Prostate gland (tissue), 2 donors: ENCODE data around the gene VSTM2B. TPM values are rescaled to one million over a fixed set of nuclear protein-coding genes. Genes with fewer than 3 reads are reported as not detected.

ENCODE experiments used
- DNase-seq: peaks from one replicate; pipeline ENCODE4 v3.0.0-alpha.2; 2019; ENCODE audit warnings: low spot score
- H3K27ac ChIP-seq, 2 donors: fragments of 200-600 bp; sonication (generic); 2 replicates each; pipeline ENCODE4 v1.5.1; 2017 to 2019
- H3K27me3 ChIP-seq: fragments of 200-600 bp; sonication (generic); replicated peaks from 2 replicates; pipeline ENCODE4 v1.5.1; 2019; ENCODE audit not compliant: insufficient read depth
- H3K36me3 ChIP-seq, 2 donors: fragments of 200-600 bp; sonication (generic); 1 replicate in 1 of 2; 2 replicates in 1 of 2; pipeline versions ENCODE4 v1.5.1 to v1.8.1; 2017 to 2019
- H3K4me1 ChIP-seq: fragments of 200-600 bp; sonication (generic); replicated peaks from 2 replicates; pipeline ENCODE4 v1.5.1; 2019
- H3K4me3 ChIP-seq, 2 donors: fragments of 200-600 bp; sonication (generic); 2 replicates each; pipeline ENCODE4 v1.5.1; 2017 to 2019
- H3K9me3 ChIP-seq: fragments of 200-600 bp; sonication (generic); 2 replicates; pipeline ENCODE4 v1.5.1; 2017
- CTCF ChIP-seq, 4 experiments: fragments of 200-600 bp in 2 of 4; fragments of 450-650 bp in 2 of 4; sonication (generic) in 2 of 4; IDR thresholded peaks; 1 replicate in 3 of 4; 2 replicates in 1 of 4; pipeline ENCODE4 v1.5.1; 2016 to 2019; ENCODE audit warnings: antibody characterized with exemption in 4 of 4, mild to moderate bottlenecking in 2 of 4, moderate library complexity in 2 of 4
- POLR2A ChIP-seq: fragments of 450-650 bp; IDR thresholded peaks from one replicate; pipeline ENCODE4 v1.6.1; 2016; ENCODE audit warnings: antibody characterized with exemption, mild to moderate bottlenecking
- POLR2AphosphoS5 ChIP-seq: sonication (generic); formaldehyde crosslinking; IDR thresholded peaks from one replicate; pipeline ENCODE4 v1.6.1; 2017; ENCODE audit warnings: antibody characterized with exemption
- WGBS: methylation state at CpG from one replicate; pipeline ENCODE4 v1.1.5; 2018; 5-methylcytosine and 5-hydroxymethylcytosine counted together
- intact Hi-C: fragments of 100-400 bp; cut with DNase I; formaldehyde crosslinking; loops from one replicate; pipeline ENCODE4 v1.14.2; 2022
- total RNA-seq, 2 donors: library from RNA; depleted of rRNA; stranded (reverse); fragments of >200 nt; gene quantifications; one replicate each; pipeline ENCODE4 v1.1.0, GENCODE V29; 2016

VSTM2B gene
- total RNA-seq, 2 donors from 2014 or later, result not detected

DNA sequence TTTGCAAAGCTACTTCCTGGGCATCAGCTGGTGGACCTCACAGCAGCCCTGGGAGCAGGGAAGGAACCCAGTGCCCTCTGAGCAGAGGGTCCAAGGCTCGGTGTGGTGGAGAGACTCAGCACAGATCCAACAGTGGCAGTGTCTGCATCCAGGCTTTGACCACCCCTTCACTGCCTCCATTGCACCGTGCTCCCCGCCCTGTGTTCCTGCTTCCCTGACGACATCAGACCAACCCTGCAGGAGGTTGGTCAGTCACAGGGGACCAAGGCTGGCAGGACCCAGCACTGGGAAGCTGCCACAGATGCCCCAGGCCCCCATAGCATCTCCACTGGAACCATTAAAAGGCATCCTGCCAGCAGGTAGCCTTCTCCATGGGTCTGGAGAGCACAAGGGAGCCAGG, 7.8 kb upstream of the VSTM2B start:
- Histone ChIP-seq H3K27ac (no peak overlapping the region), H3K4me3 (no peak overlapping the region), H3K27me3 (peaks cover 2% of the 10 kb centered on the region), H3K36me3 (no peaks in the 10 kb centered on the region), H3K4me1 (no peaks in the 10 kb centered on the region), H3K9me3 (no peaks in the 10 kb centered on the region)
- intact Hi-C loops, result no loop called here
- WGBS, result 64% methylated on average over 4 of the region's 4 CpGs
- no peak for TF ChIP-seq CTCF (IDR thresholded peaks at IDR 0.05)
- no peak for TF ChIP-seq POLR2AphosphoS5
- no peak for TF ChIP-seq POLR2A
- no peak for DNase-seq

- WGBS, result 65% methylated on average over 5 of the region's 5 CpGs
- TF ChIP-seq POLR2A (no peak), CTCF (IDR thresholded peaks at IDR 0.05) (no peak), POLR2AphosphoS5 (no peak)
- no peaks in the 10 kb centered on the region for H3K36me3 ChIP-seq
- no peak overlapping the region for H3K27ac ChIP-seq
- H3K9me3 ChIP-seq, result no peaks in the 10 kb centered on the region
- no peak overlapping the region for H3K4me3 ChIP-seq
- intact Hi-C loops, result no loop called here
- DNase-seq, result no peak
- peaks cover 5% of the 10 kb centered on the region for H3K27me3 ChIP-seq
- no peaks in the 10 kb centered on the region for H3K4me1 ChIP-seq
Measured at GRCh38 chr19:29519146-29519545, 6.6 kb upstream of the VSTM2B start.

DNA sequence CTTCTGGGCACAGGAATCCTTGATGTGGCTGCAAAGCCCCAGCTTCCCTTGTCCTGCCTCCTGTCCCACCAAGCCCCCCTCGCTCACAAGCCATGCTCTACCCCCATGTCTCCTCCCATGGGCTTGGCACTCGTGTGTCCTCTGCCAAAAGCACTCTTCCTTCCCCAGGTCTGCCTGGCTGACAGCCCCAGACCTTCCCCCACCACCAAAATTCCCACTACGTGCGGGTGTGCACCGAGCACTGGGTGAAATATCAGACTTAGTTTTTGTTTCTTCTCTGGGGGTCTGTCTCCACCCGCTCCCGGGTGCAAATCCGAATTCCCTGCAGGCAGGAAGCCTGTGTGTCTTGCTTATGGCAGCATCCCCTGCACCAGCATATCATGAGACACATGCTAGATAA, 5.9 kb upstream of the VSTM2B start:
- Histone ChIP-seq H3K9me3 (no peaks in the 10 kb centered on the region), H3K4me3 (no peak overlapping the region), H3K27ac (no peak overlapping the region), H3K27me3 (peaks cover 10% of the 10 kb centered on the region), H3K36me3 (no peaks in the 10 kb centered on the region), H3K4me1 (no peaks in the 10 kb centered on the region)
- TF ChIP-seq POLR2A (no peak), POLR2AphosphoS5 (no peak), CTCF (IDR thresholded peaks at IDR 0.05) (no peak)
- intact Hi-C loops, result loop anchor here (10.0 kb wide), 1 partner anchor 785 kb away; no protein-coding TSS in a partner anchor
- no peak for DNase-seq
- 77% methylated on average over 8 of the region's 8 CpGs for WGBS

DNA sequence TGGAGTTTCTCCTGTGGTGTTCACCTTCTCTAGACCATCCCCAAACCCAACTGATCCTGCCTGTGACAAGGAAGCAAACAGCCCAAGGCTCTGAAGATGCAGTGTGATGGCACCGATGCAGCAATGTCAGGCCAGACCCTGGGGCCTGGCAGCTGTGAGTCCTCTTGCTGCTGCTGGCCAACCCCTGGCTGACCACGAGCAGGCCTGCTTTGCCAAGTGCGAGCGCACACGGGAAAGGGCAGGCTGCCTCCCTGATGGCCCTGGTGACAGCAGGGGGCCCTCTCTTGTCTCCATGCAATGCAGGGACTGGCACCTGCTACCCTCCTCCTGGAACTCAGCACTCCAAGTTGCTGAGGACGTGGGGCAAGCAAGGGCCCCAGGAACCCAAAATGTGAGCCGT, 5.4 kb upstream of the VSTM2B start:
- TF ChIP-seq CTCF (IDR thresholded peaks at IDR 0.05), result no peak
- no peak for TF ChIP-seq POLR2A
- no peak for TF ChIP-seq POLR2AphosphoS5
- DNase-seq, result no peak
- H3K4me3 ChIP-seq, result no peak overlapping the region
- intact Hi-C loops, result loop anchor here (10.0 kb wide), 1 partner anchor 786 kb away; no protein-coding TSS in a partner anchor
- H3K36me3 ChIP-seq, result no peaks in the 10 kb centered on the region
- H3K9me3 ChIP-seq, result no peaks in the 10 kb centered on the region
- H3K27me3 ChIP-seq, result peaks cover 15% of the 10 kb centered on the region
- 56% methylated on average over 6 of the region's 7 CpGs for WGBS
- H3K27ac ChIP-seq, result no peak overlapping the region
- no peaks in the 10 kb centered on the region for H3K4me1 ChIP-seq

DNA sequence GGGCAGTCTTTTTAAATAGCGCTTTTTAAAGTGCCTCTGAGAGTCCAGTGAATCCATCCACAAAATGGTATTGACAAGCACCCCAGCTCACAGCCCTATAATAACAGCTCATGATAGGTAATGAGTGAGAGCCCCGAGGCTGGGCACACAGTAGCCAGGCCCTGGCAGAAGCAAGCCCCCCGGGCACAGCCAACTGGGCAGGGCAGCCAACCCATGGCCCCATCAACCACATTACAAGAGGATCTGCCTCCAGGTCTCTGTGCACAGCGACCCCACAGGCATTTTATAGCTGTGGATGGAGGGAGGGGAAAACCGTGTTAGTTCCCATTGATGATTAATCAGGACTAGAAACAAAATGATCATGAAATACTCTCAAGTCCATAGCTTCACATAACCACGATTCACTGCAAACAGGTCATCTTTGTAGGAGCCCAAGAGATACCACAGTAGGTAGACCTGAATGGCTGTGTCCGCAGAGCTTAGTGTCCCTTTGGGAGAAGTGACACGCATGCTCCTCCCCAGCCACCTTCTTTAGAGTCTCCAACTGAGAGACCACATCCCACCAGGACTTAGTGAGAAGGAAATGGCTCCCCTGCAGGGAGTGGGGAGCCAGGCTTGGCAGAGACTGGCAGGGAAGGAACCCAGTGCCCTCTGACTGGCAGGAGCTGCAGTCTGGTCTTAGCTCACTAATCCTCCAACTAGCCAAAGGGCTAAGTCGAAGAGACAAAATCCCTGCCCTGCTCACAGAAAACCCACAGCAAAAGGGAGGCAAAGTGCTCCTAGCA, 4.3 kb upstream of the VSTM2B start:
- intact Hi-C loops, result loop anchor here (10.0 kb wide), 1 partner anchor 787 kb away; no protein-coding TSS in a partner anchor
- Histone ChIP-seq H3K27me3 (peaks cover 26% of the 10 kb centered on the region), H3K4me3 (no peak overlapping the region), H3K4me1 (no peaks in the 10 kb centered on the region), H3K27ac (no peak overlapping the region), H3K9me3 (no peaks in the 10 kb centered on the region), H3K36me3 (no peaks in the 10 kb centered on the region)
- TF ChIP-seq CTCF (IDR thresholded peaks at IDR 0.05) (no peak), POLR2AphosphoS5 (no peak), POLR2A (no peak)
- WGBS, result 66% methylated on average over 9 of the region's 9 CpGs
- DNase-seq, result no peak
